ENCODE data around the gene CCDC197. TPM values are rescaled to one million over a fixed set of nuclear protein-coding genes. Genes with fewer than 3 reads are reported as not detected.

The CCDC197 gene
- not detected in 2 replicates for total RNA-seq (2021)
- percentile 7 among the genes with signal in this experiment for Bru-seq, nascent RNA
- not detected for BruChase-seq, experiment 1, labeled RNA remaining after a 2-hour chase
- BruChase-seq, experiment 2, labeled RNA remaining after a 6-hour chase, result not detected
- long read RNA-seq, result 0 reads

- H4K20me1 ChIP-seq (ENCODE audit: insufficient read depth), result no peaks in the 10 kb centered on the region
- ChIA-PET CTCF (no interaction called here), POLR2A (ENCODE audit: unreplicated experiment) (no interaction called here)
- H3K9me3 ChIP-seq (ENCODE audit: insufficient read depth, low read depth), result no peaks in the 10 kb centered on the region
- no peak for TF ChIP-seq EZH2 (IDR thresholded peaks at IDR 0.05; ENCODE audit: low read depth)
- TF ChIP-seq CTCF (conservative IDR thresholded peaks at IDR 0.05), result no peak
- no peak within 1 kb of the TSS for H2AFZ ChIP-seq
- no peaks in the 10 kb centered on the region for H3K36me3 ChIP-seq (ENCODE audit: low read depth)
- intact Hi-C loops (cut with micrococcal nuclease; ENCODE audit: unreplicated experiment), result no loop called here
- BruUV-seq (replicated peaks), result no TSS peak
- no peaks in the 10 kb centered on the region for H3K4me1 ChIP-seq (replicated peaks; ENCODE audit: insufficient read depth)
- no peak for DNase-seq
- H3K79me2 ChIP-seq (ENCODE audit: low read depth), result no peaks in the 10 kb centered on the region
- no peak within 1 kb of the TSS for H3K4me3 ChIP-seq
- H3F3A ChIP-seq (ENCODE audit: insufficient read depth, low read depth), result no peaks in the 10 kb centered on the region
- H3K27me3 ChIP-seq (ENCODE audit: insufficient read depth, low read depth), result no peaks in the 10 kb centered on the region
- no peak within 1 kb of the TSS for H3K4me2 ChIP-seq
- no peaks in the 10 kb centered on the region for H3K9me2 ChIP-seq (ENCODE audit: insufficient read depth)
- H3K27ac ChIP-seq, result no peak within 1 kb of the TSS
These were observed at the start of gene CCDC197 for GRCh38 chr14:93997082-93997481. Gene CCDC197 (plus strand): TSS chr14:93997301. CDS start chr14:93998132, 831 bp downstream.

DNA sequence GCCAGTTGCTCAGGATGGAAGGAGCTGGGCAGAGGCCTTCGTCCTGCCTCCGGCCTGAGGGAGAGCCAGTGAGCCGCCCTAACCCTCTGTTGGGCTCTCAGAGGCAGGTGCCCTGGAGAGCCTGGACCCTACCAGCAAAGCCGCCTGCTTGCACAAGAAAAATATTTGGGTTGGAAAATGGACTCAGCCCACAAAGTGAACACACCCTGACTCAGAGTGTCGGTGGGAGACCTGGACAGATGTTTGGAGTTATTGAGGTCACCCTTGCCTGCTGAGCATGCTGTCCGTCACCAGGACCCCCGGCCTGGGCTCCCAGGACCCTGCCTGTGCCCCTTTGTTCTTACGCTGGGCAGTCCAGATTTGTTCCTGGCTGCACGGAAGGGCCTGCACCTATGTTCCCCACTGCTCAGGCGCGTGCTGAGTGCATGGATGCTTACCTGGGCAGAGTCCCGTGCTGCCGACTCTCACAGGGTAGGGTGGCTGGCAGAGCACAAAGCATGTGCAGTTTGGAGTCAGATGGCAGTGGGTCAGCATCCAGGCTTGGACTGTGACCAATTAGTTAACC is 47.5 kb upstream of the CCDC197 start:
- H3F3A ChIP-seq (ENCODE audit: insufficient read depth, low read depth), result peaks cover 8% of the 10 kb centered on the region; the same call in 1 of the 2 replicates

GRCh38 chr14:93950948-93951634 is 46.0 kb upstream of the CCDC197 start:
- ChIA-PET POLR2A (ENCODE audit: unreplicated experiment) (no interaction called here), CTCF (no interaction called here)
- TF ChIP-seq EZH2 (IDR thresholded peaks at IDR 0.05; ENCODE audit: low read depth) (no peak), CTCF (conservative IDR thresholded peaks at IDR 0.05) (no peak)
- Histone ChIP-seq H2AFZ (no peak overlapping the region), H3K4me2 (no peak overlapping the region), H3K9me2 (ENCODE audit: insufficient read depth) (no peaks in the 10 kb centered on the region), H3K4me1 (replicated peaks; ENCODE audit: insufficient read depth) (peaks cover 7% of the 10 kb centered on the region), H3K9me3 (ENCODE audit: insufficient read depth, low read depth) (no peaks in the 10 kb centered on the region), H4K20me1 (ENCODE audit: insufficient read depth) (no peaks in the 10 kb centered on the region), H3K4me3 (no peak overlapping the region), H3K27ac (no peak overlapping the region), H3K27me3 (ENCODE audit: insufficient read depth, low read depth) (no peaks in the 10 kb centered on the region), H3K79me2 (ENCODE audit: low read depth) (no peaks in the 10 kb centered on the region), H3F3A (ENCODE audit: insufficient read depth, low read depth) (peaks cover 8% of the 10 kb centered on the region; the same call in 1 of the 2 replicates), H3K36me3 (ENCODE audit: low read depth) (no peaks in the 10 kb centered on the region)
- no peak for DNase-seq
- intact Hi-C loops (cut with micrococcal nuclease; ENCODE audit: unreplicated experiment), result no loop called here
- no TSS peak for BruUV-seq (replicated peaks)

More for the DNA sequence above, 47.5 kb upstream of the CCDC197 start:
- intact Hi-C loops (cut with micrococcal nuclease; ENCODE audit: unreplicated experiment), result no loop called here
- Histone ChIP-seq H3K79me2 (ENCODE audit: low read depth) (no peaks in the 10 kb centered on the region), H3K4me1 (replicated peaks; ENCODE audit: insufficient read depth) (peaks cover 10% of the 10 kb centered on the region), H3K9me2 (ENCODE audit: insufficient read depth) (no peaks in the 10 kb centered on the region), H2AFZ (no peak overlapping the region), H3K4me3 (no peak overlapping the region), H3K27me3 (ENCODE audit: insufficient read depth, low read depth) (no peaks in the 10 kb centered on the region), H3K36me3 (ENCODE audit: low read depth) (no peaks in the 10 kb centered on the region), H3K27ac (no peak overlapping the region), H3K4me2 (no peak overlapping the region), H4K20me1 (ENCODE audit: insufficient read depth) (no peaks in the 10 kb centered on the region), H3K9me3 (ENCODE audit: insufficient read depth, low read depth) (no peaks in the 10 kb centered on the region)
- BruUV-seq (replicated peaks), result no TSS peak
- TF ChIP-seq CTCF (conservative IDR thresholded peaks at IDR 0.05), result no peak
- TF ChIP-seq EZH2 (IDR thresholded peaks at IDR 0.05; ENCODE audit: low read depth), result no peak
- CTCF ChIA-PET, result no interaction called here
- DNase-seq, result no peak
- POLR2A ChIA-PET (ENCODE audit: unreplicated experiment), result no interaction called here
